Mesendoderm (in vitro differentiated cells): ENCODE results near the gene HSD17B4.
"Not testable (repeated sequence)": the region's sequence is repeated elsewhere in the genome, so short reads cannot be mapped to it uniquely, and the experiment has no call there.

ENCODE experiments used
- DNase-seq: peaks from one replicate; pipeline ENCODE4 v3.0.0; 2013
- H2AK5ac ChIP-seq: 2 replicates; pipeline ENCODE4 v1.6.1; 2013; ENCODE audit warnings: low read length, inconsistent platforms
- H2BK120ac ChIP-seq: 2 replicates; pipeline ENCODE4 v1.6.1; 2013; ENCODE audit warnings: low read depth, mild to moderate bottlenecking, low read length, moderate library complexity, mixed read lengths
- H2BK15ac ChIP-seq: replicated peaks from 2 replicates; pipeline ENCODE4 v1.6.1; 2013; ENCODE audit warnings: low read depth, mild to moderate bottlenecking, moderate library complexity
- H2BK5ac ChIP-seq: 2 replicates; pipeline ENCODE4 v1.6.1; 2013; ENCODE audit warnings: low read length, inconsistent platforms
- H3K18ac ChIP-seq: 2 replicates; pipeline ENCODE4 v1.6.1; 2013; ENCODE audit warnings: mild to moderate bottlenecking, low read length, mixed read lengths
- H3K23ac ChIP-seq: one replicate; pipeline ENCODE4 v1.6.1; 2013; ENCODE audit warnings: low read length
- H3K27ac ChIP-seq: 2 replicates; pipeline ENCODE4 v1.5.1; 2013; ENCODE audit warnings: low read depth, mild to moderate bottlenecking, inconsistent platforms, low read length, moderate library complexity
- H3K27me3 ChIP-seq: 2 replicates; pipeline ENCODE4 v1.6.1; 2013; ENCODE audit warnings: low read length, control low read depth, mild to moderate bottlenecking, inconsistent platforms; ENCODE audit not compliant: insufficient read depth, poor library complexity
- H3K36me3 ChIP-seq: 2 replicates; pipeline ENCODE4 v1.6.1; 2013; ENCODE audit warnings: low read length, inconsistent platforms; ENCODE audit not compliant: control insufficient read depth, insufficient read depth
- H3K4ac ChIP-seq: one replicate; pipeline ENCODE4 v1.6.1; 2013; ENCODE audit warnings: low read depth, mild to moderate bottlenecking, low read length, moderate library complexity
- H3K4me1 ChIP-seq: 2 replicates; pipeline ENCODE4 v1.6.1; 2013; ENCODE audit warnings: low read depth, low read length, inconsistent platforms; ENCODE audit not compliant: control insufficient read depth
- H3K4me2 ChIP-seq: 2 replicates; pipeline ENCODE4 v1.6.1; 2013; ENCODE audit warnings: low read length
- H3K4me3 ChIP-seq: 2 replicates; pipeline ENCODE4 v1.5.1; 2013; ENCODE audit warnings: mild to moderate bottlenecking, low read length
- H3K56ac ChIP-seq: one replicate; pipeline ENCODE4 v1.6.1; 2013; ENCODE audit warnings: low read length
- H3K79me1 ChIP-seq: 2 replicates; pipeline ENCODE4 v1.6.1; 2013; ENCODE audit warnings: low read length, inconsistent platforms
- H3K79me2 ChIP-seq: 2 replicates; pipeline ENCODE4 v1.6.1; 2013; ENCODE audit warnings: mild to moderate bottlenecking, low read length; ENCODE audit not compliant: control insufficient read depth, insufficient read depth
- H3K9ac ChIP-seq: 2 replicates; pipeline ENCODE4 v1.6.1; 2013; ENCODE audit warnings: low read length, inconsistent platforms
- H4K5ac ChIP-seq: one replicate; pipeline ENCODE4 v1.6.1; 2013; ENCODE audit warnings: low read length
- H4K8ac ChIP-seq: one replicate; pipeline ENCODE4 v1.6.1; 2013; ENCODE audit warnings: low read depth, mild to moderate bottlenecking, control low read depth, low read length, moderate library complexity
- WGBS: extraction: QIAGEN DNeasy Blood & Tissue Kit; methylation state at CpG from one replicate; pipeline ENCODE4 v1.1.7; 2013; ENCODE audit warnings: low lambda C conversion rate, missing lambda C conversion rate; ENCODE audit not compliant: insufficient coverage; ENCODE audit errors: extremely low coverage; 5-methylcytosine and 5-hydroxymethylcytosine counted together

The HSD17B4 gene

GRCh38 chr5:119409235-119409815, 43.0 kb upstream of the HSD17B4 start:
- Histone ChIP-seq H4K8ac (no peak overlapping the region), H2BK15ac (no peak overlapping the region), H3K79me2 (no peaks in the 10 kb centered on the region), H2BK120ac (no peak overlapping the region), H3K79me1 (no peaks in the 10 kb centered on the region), H3K56ac (peak overlapping the region; percentile 45), H3K27ac (peak overlapping the region; percentile 10), H3K36me3 (no peaks in the 10 kb centered on the region), H2BK5ac (peak overlapping the region; percentile 57), H3K27me3 (no peaks in the 10 kb centered on the region), H3K23ac (no peak overlapping the region), H3K4me1 (peaks cover 6% of the 10 kb centered on the region), H2AK5ac (no peak overlapping the region), H4K5ac (no peak overlapping the region), H3K4me2 (no peak overlapping the region), H3K18ac (peak overlapping the region; percentile 8), H3K4me3 (no peak overlapping the region), H3K9ac (no peak overlapping the region), H3K4ac (peak overlapping the region; percentile 59)
- WGBS, result no CpG with 5 or more reads among the region's 3 CpGs
- no peak for DNase-seq

DNA sequence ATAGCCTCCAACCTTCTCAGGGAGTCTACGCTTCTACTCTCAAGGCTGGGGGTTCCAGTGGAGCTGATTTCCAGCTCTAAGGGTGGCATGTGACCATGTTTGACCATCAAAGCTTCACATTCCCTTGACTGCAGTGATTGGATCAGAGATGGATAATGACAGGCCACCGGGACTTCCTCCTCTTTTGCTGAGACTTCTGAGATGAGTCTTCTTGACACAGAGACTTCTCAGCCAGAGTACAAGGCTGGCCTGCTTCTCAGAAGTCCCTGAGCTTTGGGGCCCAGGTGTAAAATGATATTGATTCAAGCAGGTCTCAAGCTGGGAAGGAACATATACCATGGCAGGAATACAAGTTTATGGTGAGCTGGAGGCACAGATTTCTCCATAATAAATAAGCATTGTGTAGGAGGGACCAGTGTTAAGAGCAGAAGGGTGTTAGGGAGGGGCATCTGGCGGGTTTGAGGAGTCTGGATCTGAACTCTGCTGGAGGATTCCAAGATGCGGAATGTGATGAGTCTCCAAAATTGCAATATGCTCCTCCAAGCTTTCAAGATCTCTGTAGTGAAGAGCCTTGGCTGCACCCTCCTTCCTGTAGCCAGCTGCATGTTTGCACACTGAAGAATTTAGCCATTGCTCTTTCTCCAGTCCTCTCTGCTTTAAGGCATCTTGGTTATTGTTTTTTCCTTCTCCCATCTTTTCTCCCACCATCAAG, 41.7 kb upstream of the HSD17B4 start:
- Histone ChIP-seq H3K4me1 (peaks cover 6% of the 10 kb centered on the region), H4K5ac (no peak overlapping the region), H3K79me1 (no peaks in the 10 kb centered on the region), H2BK15ac (peak overlapping the region; percentile 12), H3K9ac (peak overlapping the region; percentile 11), H3K27me3 (no peaks in the 10 kb centered on the region), H3K79me2 (no peaks in the 10 kb centered on the region), H3K4me3 (no peak overlapping the region), H3K27ac (peak overlapping the region; percentile 19), H2BK120ac (no peak overlapping the region), H2BK5ac (peak overlapping the region; percentile 66), H3K23ac (no peak overlapping the region), H3K4ac (no peak overlapping the region), H3K18ac (peak overlapping the region; percentile 2), H3K4me2 (no peak overlapping the region), H4K8ac (no peak overlapping the region), H2AK5ac (peak overlapping the region; percentile 29), H3K56ac (peak overlapping the region; percentile 65), H3K36me3 (no peaks in the 10 kb centered on the region)
- no CpG with 5 or more reads among the region's 4 CpGs for WGBS
- no peak for DNase-seq

GRCh38 chr5:119411361-119412278, 40.7 kb upstream of the HSD17B4 start:
- H3K79me2 ChIP-seq, result no peaks in the 10 kb centered on the region
- peak overlapping the region; percentile 77 for H2BK5ac ChIP-seq
- H3K23ac ChIP-seq, result no peak overlapping the region
- H3K27me3 ChIP-seq, result no peaks in the 10 kb centered on the region
- no peak overlapping the region for H4K5ac ChIP-seq
- H3K9ac ChIP-seq, result peak overlapping the region; percentile 80
- no peak overlapping the region for H3K4ac ChIP-seq
- DNase-seq, result peak; percentile 84
- peak overlapping the region; percentile 48 for H3K4me3 ChIP-seq
- peaks cover 6% of the 10 kb centered on the region for H3K4me1 ChIP-seq
- H4K8ac ChIP-seq, result no peak overlapping the region
- peak overlapping the region; percentile 82 for H3K18ac ChIP-seq
- H3K4me2 ChIP-seq, result peak overlapping the region; percentile 83
- no peak overlapping the region for H2BK120ac ChIP-seq
- no CpG with 5 or more reads among the region's 15 CpGs for WGBS
- H3K36me3 ChIP-seq, result no peaks in the 10 kb centered on the region
- no peaks in the 10 kb centered on the region for H3K79me1 ChIP-seq
- peak overlapping the region; percentile 91 for H3K56ac ChIP-seq
- peak overlapping the region; percentile 12 for H2BK15ac ChIP-seq
- H2AK5ac ChIP-seq, result no peak overlapping the region
- peak overlapping the region; percentile 37 for H3K27ac ChIP-seq

DNA sequence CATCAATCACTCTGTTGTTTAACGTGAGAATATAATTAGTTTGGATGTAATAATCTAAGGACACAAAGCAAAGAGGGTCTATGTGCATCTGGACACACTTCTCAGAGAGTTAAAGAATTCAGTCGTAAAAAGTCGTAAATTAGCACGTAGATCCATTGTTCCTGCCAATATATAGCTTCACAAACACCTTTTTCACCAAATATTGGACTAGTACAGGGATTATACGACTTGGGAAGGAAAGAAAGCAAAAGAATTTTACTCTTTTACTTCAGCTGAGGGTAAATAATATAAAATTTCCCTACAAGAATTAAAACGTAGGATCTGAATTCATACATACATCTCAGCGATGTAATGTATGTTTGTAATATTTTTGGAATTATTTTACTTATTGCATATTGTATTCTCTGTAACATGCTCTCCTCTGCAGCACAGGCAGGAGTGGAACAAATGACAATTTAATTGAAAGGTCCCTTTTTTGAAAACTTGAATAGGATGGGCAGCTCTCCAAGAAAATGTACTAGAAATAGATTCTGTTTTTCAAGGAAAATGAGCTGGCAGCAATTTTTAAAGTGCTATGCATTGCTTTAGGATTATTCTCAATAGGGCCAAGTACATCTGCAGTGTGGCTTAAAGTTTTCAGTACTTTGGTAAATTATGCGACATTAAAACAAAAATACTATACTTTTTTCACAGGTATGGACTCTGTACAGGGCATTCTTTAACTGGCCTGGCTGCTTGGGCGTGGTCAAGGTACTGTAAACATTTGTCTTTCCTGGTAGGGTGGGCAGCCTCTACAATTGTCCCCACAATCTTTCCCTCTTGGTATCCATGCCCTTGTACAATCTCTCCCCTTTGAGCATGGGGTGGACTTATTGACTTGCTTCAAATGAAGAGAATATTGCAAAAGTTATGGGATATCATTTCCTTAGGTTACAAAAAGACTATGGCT, 39.7 kb upstream of the HSD17B4 start:
- H4K8ac ChIP-seq, result no peak overlapping the region
- H3K79me1 ChIP-seq, result no peaks in the 10 kb centered on the region
- no peaks in the 10 kb centered on the region for H3K79me2 ChIP-seq
- no peak overlapping the region for H3K9ac ChIP-seq
- H2BK15ac ChIP-seq, result peak overlapping the region; percentile 36
- no peaks in the 10 kb centered on the region for H3K36me3 ChIP-seq
- no peak overlapping the region for H3K4ac ChIP-seq
- DNase-seq, result no peak
- H3K18ac ChIP-seq, result no peak overlapping the region
- no peak overlapping the region for H3K23ac ChIP-seq
- H2BK5ac ChIP-seq, result no peak overlapping the region
- peaks cover 7% of the 10 kb centered on the region for H3K4me1 ChIP-seq
- no peak overlapping the region for H3K56ac ChIP-seq
- no peak overlapping the region for H2AK5ac ChIP-seq
- no peaks in the 10 kb centered on the region for H3K27me3 ChIP-seq
- no peak overlapping the region for H3K27ac ChIP-seq
- no peak overlapping the region for H2BK120ac ChIP-seq
- no peak overlapping the region for H3K4me2 ChIP-seq
- H4K5ac ChIP-seq, result no peak overlapping the region
- H3K4me3 ChIP-seq, result no peak overlapping the region
- no CpG with 5 or more reads among the region's 9 CpGs for WGBS

DNA sequence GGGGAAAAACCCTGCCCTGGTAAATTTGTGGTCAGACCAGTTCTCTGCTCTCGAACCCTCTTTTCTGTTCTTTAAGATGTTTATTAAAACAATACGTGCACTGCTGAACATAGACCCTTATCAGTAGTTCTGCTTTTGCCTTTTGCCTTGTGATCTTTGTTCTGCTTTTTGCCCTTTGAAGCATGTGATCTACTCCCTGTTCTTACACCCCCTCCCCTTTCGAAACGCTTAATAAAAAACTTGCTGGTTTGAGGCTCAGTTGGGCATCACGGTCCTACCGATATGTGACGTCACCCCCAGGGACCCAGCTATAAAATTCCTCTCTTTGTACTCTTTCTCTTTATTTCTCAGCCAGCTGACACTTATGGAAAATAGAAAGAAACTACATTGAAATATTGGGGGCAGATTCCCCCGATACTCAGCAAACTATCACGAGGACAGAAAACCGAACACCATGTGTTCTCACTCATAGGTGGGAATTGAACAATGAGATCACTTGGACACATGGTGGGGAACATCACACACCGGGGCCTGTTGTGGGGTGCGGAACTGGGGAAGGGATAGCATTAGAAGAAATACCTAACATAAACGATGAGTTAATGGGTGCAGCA, 38.1 kb upstream of the HSD17B4 start:
- peaks cover 13% of the 10 kb centered on the region for H3K4me1 ChIP-seq
- not testable (repeated sequence) for H4K5ac ChIP-seq, H2BK5ac ChIP-seq, H3K18ac ChIP-seq, H3K27ac ChIP-seq, H3K56ac ChIP-seq, DNase-seq, H2BK15ac ChIP-seq, H3K27me3 ChIP-seq, H3K4ac ChIP-seq, H3K4me3 ChIP-seq, H2AK5ac ChIP-seq, H3K79me2 ChIP-seq, H3K4me2 ChIP-seq, H3K9ac ChIP-seq, H3K23ac ChIP-seq, H2BK120ac ChIP-seq, H4K8ac ChIP-seq, H3K79me1 ChIP-seq, H3K36me3 ChIP-seq
- no CpG with 5 or more reads among the region's 13 CpGs for WGBS
